HCT116 (cell line): ENCODE data around the gene CDKN1A.

Source experiments
- EZH2 ChIP-seq: fragments of 200-600 bp; sonication (generic); IDR thresholded peaks from 2 replicates; pipeline ENCODE4 v1.6.1; 2017; ENCODE audit warnings: antibody characterized with exemption, mixed run types
- POLR2AphosphoS5 ChIP-seq: IDR thresholded peaks from 2 replicates; pipeline ENCODE4 v1.6.1; 2011; ENCODE audit warnings: mild to moderate bottlenecking, low read depth, low read length, moderate library complexity
- TF ChIP-seq, protein P1 (sequence below): IDR thresholded peaks from 2 replicates; pipeline ENCODE4 v1.6.1; 2012; ENCODE audit warnings: low read depth
- TF ChIP-seq, protein P2 (sequence below), 3 experiments: fragments of 200-600 bp in 1 of 3; sonication (generic) in 1 of 3; IDR thresholded peaks in 2 of 3; conservative IDR thresholded peaks in 1 of 3; 2 replicates each; pipeline ENCODE4 v1.5.1; 2012 to 2017; ENCODE audit warnings: low read depth in 2 of 3, low read length in 2 of 3, antibody characterized with exemption in 1 of 3, borderline replicate concordance in 1 of 3, control low read depth in 1 of 3, mild to moderate bottlenecking in 1 of 3, mixed read lengths in 1 of 3, mixed run types in 1 of 3, moderate library complexity in 1 of 3; ENCODE audit not compliant: insufficient read depth in 1 of 3

DNA sequence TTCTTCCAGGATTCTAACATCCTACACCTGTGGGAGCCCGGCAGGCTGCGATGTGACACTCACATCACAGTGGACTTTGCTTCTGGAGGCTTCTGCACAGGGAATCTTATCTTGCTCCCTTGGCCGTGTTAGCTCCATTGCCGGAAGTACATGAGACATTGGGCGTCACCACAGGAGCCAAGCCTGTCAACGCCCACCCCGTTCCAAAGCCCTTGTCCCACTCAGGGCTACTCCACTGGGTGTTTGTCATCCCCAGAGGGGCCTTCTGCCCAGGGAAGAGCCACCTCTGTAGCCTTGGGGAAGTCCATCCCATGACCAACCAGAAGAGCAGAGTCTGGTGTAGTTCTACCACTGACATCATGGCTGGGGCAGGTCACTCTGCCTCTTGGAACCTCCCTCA lies 20.8 kb downstream of the CDKN1A start:
- no peak for TF ChIP-seq EZH2
- TF ChIP-seq, protein P1, sequence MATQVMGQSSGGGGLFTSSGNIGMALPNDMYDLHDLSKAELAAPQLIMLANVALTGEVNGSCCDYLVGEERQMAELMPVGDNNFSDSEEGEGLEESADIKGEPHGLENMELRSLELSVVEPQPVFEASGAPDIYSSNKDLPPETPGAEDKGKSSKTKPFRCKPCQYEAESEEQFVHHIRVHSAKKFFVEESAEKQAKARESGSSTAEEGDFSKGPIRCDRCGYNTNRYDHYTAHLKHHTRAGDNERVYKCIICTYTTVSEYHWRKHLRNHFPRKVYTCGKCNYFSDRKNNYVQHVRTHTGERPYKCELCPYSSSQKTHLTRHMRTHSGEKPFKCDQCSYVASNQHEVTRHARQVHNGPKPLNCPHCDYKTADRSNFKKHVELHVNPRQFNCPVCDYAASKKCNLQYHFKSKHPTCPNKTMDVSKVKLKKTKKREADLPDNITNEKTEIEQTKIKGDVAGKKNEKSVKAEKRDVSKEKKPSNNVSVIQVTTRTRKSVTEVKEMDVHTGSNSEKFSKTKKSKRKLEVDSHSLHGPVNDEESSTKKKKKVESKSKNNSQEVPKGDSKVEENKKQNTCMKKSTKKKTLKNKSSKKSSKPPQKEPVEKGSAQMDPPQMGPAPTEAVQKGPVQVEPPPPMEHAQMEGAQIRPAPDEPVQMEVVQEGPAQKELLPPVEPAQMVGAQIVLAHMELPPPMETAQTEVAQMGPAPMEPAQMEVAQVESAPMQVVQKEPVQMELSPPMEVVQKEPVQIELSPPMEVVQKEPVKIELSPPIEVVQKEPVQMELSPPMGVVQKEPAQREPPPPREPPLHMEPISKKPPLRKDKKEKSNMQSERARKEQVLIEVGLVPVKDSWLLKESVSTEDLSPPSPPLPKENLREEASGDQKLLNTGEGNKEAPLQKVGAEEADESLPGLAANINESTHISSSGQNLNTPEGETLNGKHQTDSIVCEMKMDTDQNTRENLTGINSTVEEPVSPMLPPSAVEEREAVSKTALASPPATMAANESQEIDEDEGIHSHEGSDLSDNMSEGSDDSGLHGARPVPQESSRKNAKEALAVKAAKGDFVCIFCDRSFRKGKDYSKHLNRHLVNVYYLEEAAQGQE = no peak
- TF ChIP-seq POLR2AphosphoS5 = no peak
- TF ChIP-seq, protein P2, sequence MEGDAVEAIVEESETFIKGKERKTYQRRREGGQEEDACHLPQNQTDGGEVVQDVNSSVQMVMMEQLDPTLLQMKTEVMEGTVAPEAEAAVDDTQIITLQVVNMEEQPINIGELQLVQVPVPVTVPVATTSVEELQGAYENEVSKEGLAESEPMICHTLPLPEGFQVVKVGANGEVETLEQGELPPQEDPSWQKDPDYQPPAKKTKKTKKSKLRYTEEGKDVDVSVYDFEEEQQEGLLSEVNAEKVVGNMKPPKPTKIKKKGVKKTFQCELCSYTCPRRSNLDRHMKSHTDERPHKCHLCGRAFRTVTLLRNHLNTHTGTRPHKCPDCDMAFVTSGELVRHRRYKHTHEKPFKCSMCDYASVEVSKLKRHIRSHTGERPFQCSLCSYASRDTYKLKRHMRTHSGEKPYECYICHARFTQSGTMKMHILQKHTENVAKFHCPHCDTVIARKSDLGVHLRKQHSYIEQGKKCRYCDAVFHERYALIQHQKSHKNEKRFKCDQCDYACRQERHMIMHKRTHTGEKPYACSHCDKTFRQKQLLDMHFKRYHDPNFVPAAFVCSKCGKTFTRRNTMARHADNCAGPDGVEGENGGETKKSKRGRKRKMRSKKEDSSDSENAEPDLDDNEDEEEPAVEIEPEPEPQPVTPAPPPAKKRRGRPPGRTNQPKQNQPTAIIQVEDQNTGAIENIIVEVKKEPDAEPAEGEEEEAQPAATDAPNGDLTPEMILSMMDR (IDR thresholded peaks at IDR 0.05 in 2 of 3, conservative IDR thresholded peaks at IDR 0.05 in 1 of 3; ENCODE audit: borderline replicate concordance in 1 of 3, insufficient read depth in 1 of 3, low read depth in 2 of 3, low read length in 2 of 3) = no peak
